Right atrium auricular region (tissue), 2 donors: ENCODE results near the gene PIGZ. TPM values are rescaled to one million over a fixed set of nuclear protein-coding genes. Genes with fewer than 3 reads are reported as not detected.

Experiments used
- DNase-seq: peaks from one replicate; pipeline ENCODE4 v3.0.0-alpha.2; 2019; ENCODE audit warnings: low spot score
- H3K27ac ChIP-seq, 2 donors: fragments of 200-600 bp; sonication (generic); 1 replicate in 1 of 2; 2 replicates in 1 of 2; pipeline ENCODE4 v1.5.1; 2016 to 2019
- H3K27me3 ChIP-seq, 2 donors: fragments of 200-600 bp; sonication (generic); one replicate each; pipeline versions ENCODE4 v1.5.1 to v1.6.0; 2017 to 2019
- H3K36me3 ChIP-seq: fragments of 200-600 bp; sonication (generic); one replicate; pipeline ENCODE4 v1.5.1; 2016
- H3K4me1 ChIP-seq, 2 donors: fragments of 200-600 bp; sonication (generic); one replicate each; pipeline versions ENCODE4 v1.5.1 to v1.6.0; 2017 to 2019
- H3K4me3 ChIP-seq, 2 donors: fragments of 200-600 bp; sonication (generic); 1 replicate in 1 of 2; 2 replicates in 1 of 2; pipeline ENCODE4 v1.5.1; 2017 to 2019; ENCODE audit warnings: mild to moderate bottlenecking in 1 of 2, moderate library complexity in 1 of 2
- H3K9me3 ChIP-seq, 2 donors: fragments of 200-600 bp; sonication (generic); one replicate each; pipeline ENCODE4 v1.5.1; 2019
- total RNA-seq, 2 donors: library from RNA; depleted of rRNA; stranded (reverse); fragments of >200 nt; gene quantifications; one replicate each; pipeline ENCODE4 v1.1.0, GENCODE V29; 2016
- TF ChIP-seq, protein P1 (sequence below), 2 donors: fragments of 200-600 bp; sonication (generic); IDR thresholded peaks; one replicate each; pipeline ENCODE4 v1.5.1; 2019; ENCODE audit warnings: antibody characterized with exemption in 2 of 2

Gene PIGZ
- total RNA-seq, 2 donors from 2014 or later: 5.4 to 7.0 TPM

DNA sequence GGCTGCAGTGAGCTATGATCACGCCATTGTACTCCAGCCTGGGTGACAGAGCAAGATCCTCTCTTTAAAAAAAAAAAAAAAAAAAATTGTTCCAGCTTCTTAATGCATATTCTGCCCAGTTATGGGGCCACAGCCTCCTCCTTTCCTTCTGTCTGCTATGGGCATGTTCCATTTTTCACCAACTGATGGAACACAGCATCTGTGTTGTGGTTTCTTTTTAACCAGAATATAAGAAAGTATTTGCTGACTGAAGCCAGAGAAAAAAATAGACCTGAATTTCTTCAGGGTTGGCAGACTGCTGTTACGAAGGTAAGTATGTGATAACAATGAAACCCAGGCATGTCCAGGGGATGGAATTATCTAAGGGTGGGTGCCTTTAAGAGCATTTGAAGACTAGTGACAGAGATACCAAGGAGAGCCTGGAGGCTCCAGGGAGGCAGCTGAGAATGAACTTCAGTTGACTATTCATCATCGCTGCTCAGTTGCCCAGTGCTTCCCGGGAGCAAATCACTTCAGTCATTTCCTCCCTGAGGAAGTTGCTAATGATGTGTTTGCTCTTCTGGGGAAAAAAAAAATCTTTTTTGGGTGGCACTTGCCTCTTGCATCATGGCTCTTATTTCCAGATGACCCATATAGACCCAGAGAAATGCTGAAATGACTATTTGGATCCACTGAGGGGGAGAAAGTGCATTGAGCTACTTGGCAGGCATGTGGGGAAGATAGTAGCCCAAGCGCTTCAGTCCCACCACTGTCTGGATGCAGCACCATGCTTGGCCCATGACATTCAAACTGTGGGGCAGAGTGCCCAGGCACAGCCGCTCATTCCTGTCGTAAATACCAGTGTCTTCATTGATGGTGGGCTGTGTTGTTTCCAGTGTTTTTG is 40.8 kb downstream of the PIGZ start:
- H3K27ac ChIP-seq: no peak overlapping the region
- peaks cover 43% of the 10 kb centered on the region for H3K36me3 ChIP-seq
- H3K4me1 ChIP-seq: no peaks in the 10 kb centered on the region
- H3K27me3 ChIP-seq: no peaks in the 10 kb centered on the region
- no peaks in the 10 kb centered on the region for H3K9me3 ChIP-seq
- H3K4me3 ChIP-seq: no peak overlapping the region
- no peak for DNase-seq
- TF ChIP-seq, protein P1, sequence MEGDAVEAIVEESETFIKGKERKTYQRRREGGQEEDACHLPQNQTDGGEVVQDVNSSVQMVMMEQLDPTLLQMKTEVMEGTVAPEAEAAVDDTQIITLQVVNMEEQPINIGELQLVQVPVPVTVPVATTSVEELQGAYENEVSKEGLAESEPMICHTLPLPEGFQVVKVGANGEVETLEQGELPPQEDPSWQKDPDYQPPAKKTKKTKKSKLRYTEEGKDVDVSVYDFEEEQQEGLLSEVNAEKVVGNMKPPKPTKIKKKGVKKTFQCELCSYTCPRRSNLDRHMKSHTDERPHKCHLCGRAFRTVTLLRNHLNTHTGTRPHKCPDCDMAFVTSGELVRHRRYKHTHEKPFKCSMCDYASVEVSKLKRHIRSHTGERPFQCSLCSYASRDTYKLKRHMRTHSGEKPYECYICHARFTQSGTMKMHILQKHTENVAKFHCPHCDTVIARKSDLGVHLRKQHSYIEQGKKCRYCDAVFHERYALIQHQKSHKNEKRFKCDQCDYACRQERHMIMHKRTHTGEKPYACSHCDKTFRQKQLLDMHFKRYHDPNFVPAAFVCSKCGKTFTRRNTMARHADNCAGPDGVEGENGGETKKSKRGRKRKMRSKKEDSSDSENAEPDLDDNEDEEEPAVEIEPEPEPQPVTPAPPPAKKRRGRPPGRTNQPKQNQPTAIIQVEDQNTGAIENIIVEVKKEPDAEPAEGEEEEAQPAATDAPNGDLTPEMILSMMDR (IDR thresholded peaks at IDR 0.05): no peak

GRCh38 chr3:196920733-196921132 is 47.9 kb downstream of the PIGZ start:
- no peak overlapping the region for H3K27ac ChIP-seq
- H3K4me3 ChIP-seq: no peak overlapping the region
- no peak for DNase-seq
- peaks cover 0 to 11% of the 10 kb centered on the region in 2 donors for H3K9me3 ChIP-seq
- no peaks in the 10 kb centered on the region for H3K27me3 ChIP-seq
- H3K36me3 ChIP-seq: peaks cover 23% of the 10 kb centered on the region
- TF ChIP-seq, protein P1 (IDR thresholded peaks at IDR 0.05): no peak
- no peaks in the 10 kb centered on the region for H3K4me1 ChIP-seq

DNA sequence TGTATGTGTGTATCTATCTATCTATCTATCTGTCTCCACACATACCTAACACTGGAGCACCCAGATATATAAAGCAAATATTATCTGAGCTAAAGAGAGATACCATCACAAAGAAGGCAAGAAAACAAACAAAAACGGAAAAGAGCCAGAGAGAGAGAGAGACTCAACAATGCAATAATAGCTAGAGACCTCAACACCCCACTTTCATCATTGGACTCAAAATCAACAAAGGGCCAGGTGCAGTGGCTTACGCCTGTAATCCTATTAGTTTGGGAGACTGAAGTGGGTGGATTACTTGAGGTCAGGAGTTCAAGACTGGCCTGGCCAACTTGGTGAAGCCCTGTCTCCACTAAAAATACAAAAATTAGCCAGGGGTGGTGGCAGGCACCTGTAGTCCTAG is 49.7 kb downstream of the PIGZ start:
- Histone ChIP-seq H3K4me3 (no peak overlapping the region), H3K27me3 (no peaks in the 10 kb centered on the region), H3K4me1 (no peaks in the 10 kb centered on the region), H3K36me3 (peaks cover 34% of the 10 kb centered on the region), H3K27ac (no peak overlapping the region), H3K9me3 (peaks cover 0 to 11% of the 10 kb centered on the region in 2 donors)
- TF ChIP-seq, protein P1 (IDR thresholded peaks at IDR 0.05): no peak
- DNase-seq: no peak

DNA sequence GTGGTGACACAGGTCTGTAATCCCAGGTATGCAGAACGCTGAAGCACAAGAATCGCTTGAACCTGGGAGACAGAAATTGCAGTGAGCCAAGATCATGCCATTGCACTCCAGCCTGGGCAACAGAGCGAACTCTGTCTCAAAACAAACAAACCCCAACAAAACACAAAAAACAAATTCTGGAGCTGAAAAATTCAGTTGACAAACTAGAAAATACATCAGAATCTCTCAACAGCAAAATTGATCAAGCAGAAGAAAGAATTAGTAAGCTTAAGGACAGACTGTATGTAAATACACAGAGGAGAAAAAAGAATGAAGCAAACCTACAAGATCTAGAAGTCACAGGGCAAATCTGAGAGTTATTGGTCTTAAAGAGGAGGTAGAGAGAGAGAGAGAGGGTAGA is 51.6 kb downstream of the PIGZ start:
- Histone ChIP-seq H3K36me3 (peaks cover 24% of the 10 kb centered on the region), H3K9me3 (peaks cover 0 to 11% of the 10 kb centered on the region in 2 donors), H3K27ac (no peak overlapping the region), H3K4me1 (no peaks in the 10 kb centered on the region), H3K27me3 (no peaks in the 10 kb centered on the region), H3K4me3 (no peak overlapping the region)
- DNase-seq: no peak
- TF ChIP-seq, protein P1 (IDR thresholded peaks at IDR 0.05): no peak

- TF ChIP-seq, protein P1 (IDR thresholded peaks at IDR 0.05): no peak
- Histone ChIP-seq H3K4me3 (no peak overlapping the region), H3K9me3 (peaks cover 0 to 11% of the 10 kb centered on the region in 2 donors), H3K27me3 (no peaks in the 10 kb centered on the region), H3K36me3 (peaks cover 24% of the 10 kb centered on the region), H3K4me1 (no peaks in the 10 kb centered on the region), H3K27ac (no peak overlapping the region)
- DNase-seq: no peak
Measured at GRCh38 chr3:196916221-196916620, 52.4 kb downstream of the PIGZ start.
